Right atrium auricular region (tissue), 2 donors: ENCODE data around the gene PXK. TPM values are rescaled to one million over a fixed set of nuclear protein-coding genes. Genes with fewer than 3 reads are reported as not detected.

ENCODE experiments used
- DNase-seq: peaks from one replicate; pipeline ENCODE4 v3.0.0-alpha.2; 2019; ENCODE audit warnings: low spot score
- H3K27ac ChIP-seq, 2 donors: fragments of 200-600 bp; sonication (generic); 1 replicate in 1 of 2; 2 replicates in 1 of 2; pipeline ENCODE4 v1.5.1; 2016 to 2019
- H3K27me3 ChIP-seq, 2 donors: fragments of 200-600 bp; sonication (generic); one replicate each; pipeline versions ENCODE4 v1.5.1 to v1.6.0; 2017 to 2019
- H3K36me3 ChIP-seq: fragments of 200-600 bp; sonication (generic); one replicate; pipeline ENCODE4 v1.5.1; 2016
- H3K4me1 ChIP-seq, 2 donors: fragments of 200-600 bp; sonication (generic); one replicate each; pipeline versions ENCODE4 v1.5.1 to v1.6.0; 2017 to 2019
- H3K4me3 ChIP-seq, 2 donors: fragments of 200-600 bp; sonication (generic); 1 replicate in 1 of 2; 2 replicates in 1 of 2; pipeline ENCODE4 v1.5.1; 2017 to 2019; ENCODE audit warnings: mild to moderate bottlenecking in 1 of 2, moderate library complexity in 1 of 2
- H3K9me3 ChIP-seq, 2 donors: fragments of 200-600 bp; sonication (generic); one replicate each; pipeline ENCODE4 v1.5.1; 2019
- CTCF ChIP-seq, 2 donors: fragments of 200-600 bp; sonication (generic); IDR thresholded peaks; one replicate each; pipeline ENCODE4 v1.5.1; 2019; ENCODE audit warnings: antibody characterized with exemption in 2 of 2
- total RNA-seq, 2 donors: library from RNA; depleted of rRNA; stranded (reverse); fragments of >200 nt; gene quantifications; one replicate each; pipeline ENCODE4 v1.1.0, GENCODE V29; 2016

The PXK gene
- total RNA-seq, 2 donors from 2014 or later, result 18.3 to 22.5 TPM

GRCh38 chr3:58459160-58459559, 126.5 kb downstream of the PXK start:
- H3K4me1 ChIP-seq, result peaks cover 0 to 13% of the 10 kb centered on the region in 2 donors
- TF ChIP-seq CTCF (IDR thresholded peaks at IDR 0.05), result no peak

GRCh38 chr3:58462829-58463180, 130.1 kb downstream of the PXK start:
- Histone ChIP-seq H3K36me3 (no peaks in the 10 kb centered on the region), H3K4me1 (peaks cover 0 to 13% of the 10 kb centered on the region in 2 donors), H3K4me3 (no peak overlapping the region), H3K9me3 (no peaks in the 10 kb centered on the region), H3K27ac (no peak overlapping the region), H3K27me3 (no peaks in the 10 kb centered on the region)
- no peak for DNase-seq
- no peak for TF ChIP-seq CTCF (IDR thresholded peaks at IDR 0.05)

More at GRCh38 chr3:58459160-58459559, 126.5 kb downstream of the PXK start:
- no peaks in the 10 kb centered on the region for H3K36me3 ChIP-seq
- peaks cover 0 to 24% of the 10 kb centered on the region in 2 donors for H3K9me3 ChIP-seq
- H3K27me3 ChIP-seq, result no peaks in the 10 kb centered on the region
- no peak for DNase-seq
- no peak overlapping the region for H3K27ac ChIP-seq
- no peak overlapping the region for H3K4me3 ChIP-seq

- Histone ChIP-seq H3K27me3 (no peaks in the 10 kb centered on the region), H3K36me3 (no peaks in the 10 kb centered on the region), H3K4me1 (peaks cover 0 to 13% of the 10 kb centered on the region in 2 donors), H3K4me3 (peak overlapping the region in 1 of 2 donors; percentile 34), H3K27ac (no peak overlapping the region), H3K9me3 (no peaks in the 10 kb centered on the region)
- peak; percentile 70 to 87 for TF ChIP-seq CTCF (IDR thresholded peaks at IDR 0.05)
- peak; percentile 80 for DNase-seq
These were observed 130.7 kb downstream of the PXK start for GRCh38 chr3:58463181-58463941.

- DNase-seq, result no peak
These were observed 131.2 kb downstream of the PXK start for GRCh38 chr3:58463942-58464271.

GRCh38 chr3:58464866-58465265, 132.2 kb downstream of the PXK start:
- no peak for TF ChIP-seq CTCF (IDR thresholded peaks at IDR 0.05)
- Histone ChIP-seq H3K4me3 (no peak overlapping the region), H3K4me1 (peaks cover 0 to 13% of the 10 kb centered on the region in 2 donors), H3K36me3 (no peaks in the 10 kb centered on the region), H3K27me3 (no peaks in the 10 kb centered on the region), H3K9me3 (no peaks in the 10 kb centered on the region), H3K27ac (no peak overlapping the region)
- no peak for DNase-seq

More at GRCh38 chr3:58463942-58464271, 131.2 kb downstream of the PXK start:
- peak in 1 of 2 donors; percentile 7 for TF ChIP-seq CTCF (IDR thresholded peaks at IDR 0.05)
- Histone ChIP-seq H3K4me3 (peak overlapping the region in 1 of 2 donors; percentile 34), H3K27ac (no peak overlapping the region), H3K9me3 (no peaks in the 10 kb centered on the region), H3K27me3 (no peaks in the 10 kb centered on the region), H3K4me1 (peaks cover 0 to 13% of the 10 kb centered on the region in 2 donors), H3K36me3 (no peaks in the 10 kb centered on the region)
